ENCODE results near the gene MAP3K10. TPM values are rescaled to one million over a fixed set of nuclear protein-coding genes. Genes with fewer than 3 reads are reported as not detected.
"Not testable (repeated sequence)": the region's sequence is repeated elsewhere in the genome, so short reads cannot be mapped to it uniquely, and the experiment has no call there.

Gene MAP3K10
- total RNA-seq, 2 donors from 2014 or later: 35.2 to 39.3 TPM

- no peaks in the 10 kb centered on the region for H3K4me1 Mint-ChIP-seq
- H3K27ac Mint-ChIP-seq: no peak overlapping the region
- no peaks in the 10 kb centered on the region for H3K4me1 ChIP-seq (ENCODE audit: control insufficient read depth, insufficient read depth, low read length)
- peak overlapping the region; percentile 38 for H3K4me3 Mint-ChIP-seq
- WGBS, 2 experiments (ENCODE audit: insufficient coverage in 1 of 2, insufficient read length in 1 of 2): 86 to 88% methylated on average over 4 to 9 of the region's 9 CpGs
- no peaks in the 10 kb centered on the region for H3K9me3 ChIP-seq (ENCODE audit: control insufficient read depth, low read length)
- H3K27me3 Mint-ChIP-seq (ENCODE audit: insufficient read depth): peaks cover 49% of the 10 kb centered on the region
- peaks cover 52% of the 10 kb centered on the region for H3K27me3 ChIP-seq (ENCODE audit: control insufficient read depth, insufficient read depth, low read length, poor library complexity, severe bottlenecking)
- no peak overlapping the region for H3K27ac ChIP-seq (ENCODE audit: low read depth, low read length)
- no peak for DNase-seq
- no peaks in the 10 kb centered on the region for H3K9me3 Mint-ChIP-seq
- no peak overlapping the region for H3K4me3 ChIP-seq (ENCODE audit: low read length)
- H3K36me3 ChIP-seq (ENCODE audit: control insufficient read depth, insufficient read depth, low read length): no peaks in the 10 kb centered on the region
- H3K9ac ChIP-seq (ENCODE audit: extremely low read depth, low read length, poor library complexity, severe bottlenecking): no peak overlapping the region
- H3K36me3 Mint-ChIP-seq (ENCODE audit: low read depth): peaks cover 10% of the 10 kb centered on the region
- no peak for TF ChIP-seq CTCF (conservative IDR thresholded peaks at IDR 0.05)
Measured at GRCh38 chr19:40216777-40217026, 25.5 kb downstream of the MAP3K10 start.

GRCh38 chr19:40217027-40217810 is 26.0 kb downstream of the MAP3K10 start:
- Histone ChIP-seq H3K36me3 (ENCODE audit: control insufficient read depth, insufficient read depth, low read length) (no peaks in the 10 kb centered on the region), H3K27ac (ENCODE audit: low read depth, low read length) (no peak overlapping the region), H3K4me3 (ENCODE audit: low read length) (no peak overlapping the region), H3K9ac (ENCODE audit: extremely low read depth, low read length, poor library complexity, severe bottlenecking) (no peak overlapping the region), H3K4me1 (ENCODE audit: control insufficient read depth, insufficient read depth, low read length) (no peaks in the 10 kb centered on the region), H3K27me3 (ENCODE audit: control insufficient read depth, insufficient read depth, low read length, poor library complexity, severe bottlenecking) (peaks cover 52% of the 10 kb centered on the region), H3K9me3 (ENCODE audit: control insufficient read depth, low read length) (no peaks in the 10 kb centered on the region)
- WGBS, 2 experiments (ENCODE audit: insufficient coverage in 1 of 2, insufficient read length in 1 of 2): 45 to 46% methylated on average over 29 to 53 of the region's 54 CpGs
- peaks cover 5% of the 10 kb centered on the region for H3K36me3 Mint-ChIP-seq (ENCODE audit: low read depth)
- peak; percentile 92 for DNase-seq
- H3K4me1 Mint-ChIP-seq: no peaks in the 10 kb centered on the region
- no peak overlapping the region for H3K27ac Mint-ChIP-seq
- peaks cover 51% of the 10 kb centered on the region for H3K27me3 Mint-ChIP-seq (ENCODE audit: insufficient read depth)
- peaks cover 4% of the 10 kb centered on the region for H3K9me3 Mint-ChIP-seq
- H3K4me3 Mint-ChIP-seq: peak overlapping the region; percentile 38
- TF ChIP-seq CTCF (conservative IDR thresholded peaks at IDR 0.05): peak; percentile 81

- DNase-seq: peak; percentile 89
- Mint-ChIP-seq H3K27me3 (ENCODE audit: insufficient read depth) (peaks cover 51% of the 10 kb centered on the region), H3K4me3 (peak within 1 kb of the TSS; percentile 38), H3K4me1 (no peaks in the 10 kb centered on the region), H3K9me3 (peaks cover 4% of the 10 kb centered on the region), H3K36me3 (ENCODE audit: low read depth) (no peaks in the 10 kb centered on the region), H3K27ac (no peak within 1 kb of the TSS)
- no peak within 1 kb of the TSS for H3K9ac ChIP-seq (ENCODE audit: extremely low read depth, low read length, poor library complexity, severe bottlenecking)
- H3K4me1 ChIP-seq (ENCODE audit: control insufficient read depth, insufficient read depth, low read length): no peaks in the 10 kb centered on the region
- H3K9me3 ChIP-seq (ENCODE audit: control insufficient read depth, low read length): no peaks in the 10 kb centered on the region
- 10 to 35% methylated on average over 6 to 72 of the region's 75 CpGs for WGBS, 2 experiments (ENCODE audit: insufficient coverage in 1 of 2, insufficient read length in 1 of 2)
- H3K27me3 ChIP-seq (ENCODE audit: control insufficient read depth, insufficient read depth, low read length, poor library complexity, severe bottlenecking): peaks cover 52% of the 10 kb centered on the region
- no peak within 1 kb of the TSS for H3K27ac ChIP-seq (ENCODE audit: low read depth, low read length)
- H3K4me3 ChIP-seq (ENCODE audit: low read length): no peak within 1 kb of the TSS
- H3K36me3 ChIP-seq (ENCODE audit: control insufficient read depth, insufficient read depth, low read length): no peaks in the 10 kb centered on the region
- no peak for TF ChIP-seq CTCF (conservative IDR thresholded peaks at IDR 0.05)
Measured at GRCh38 chr19:40217934-40218890, 27.0 kb downstream of the MAP3K10 start, which contains the start of gene TTC9B. TTC9B (minus strand) TSS chr19:40218384; CDS start chr19:40218381, 3 bp downstream.

- DNase-seq; H3K9me3 ChIP-seq (ENCODE audit: control insufficient read depth, low read length); H3K4me3 ChIP-seq (ENCODE audit: low read length); H3K27ac ChIP-seq (ENCODE audit: low read depth, low read length); H3K4me1 ChIP-seq (ENCODE audit: control insufficient read depth, insufficient read depth, low read length); H3K36me3 Mint-ChIP-seq (ENCODE audit: low read depth); H3K4me3 Mint-ChIP-seq; H3K9me3 Mint-ChIP-seq; H3K4me1 Mint-ChIP-seq; H3K27ac Mint-ChIP-seq; H3K36me3 ChIP-seq (ENCODE audit: control insufficient read depth, insufficient read depth, low read length); H3K9ac ChIP-seq (ENCODE audit: extremely low read depth, low read length, poor library complexity, severe bottlenecking): not testable (repeated sequence)
- WGBS, 2 experiments (ENCODE audit: insufficient coverage in 1 of 2, insufficient read length in 1 of 2): 88 to 90% methylated on average over 4 of the region's 4 CpGs
- peaks cover 54% of the 10 kb centered on the region for H3K27me3 Mint-ChIP-seq (ENCODE audit: insufficient read depth)
- peaks cover 52% of the 10 kb centered on the region for H3K27me3 ChIP-seq (ENCODE audit: control insufficient read depth, insufficient read depth, low read length, poor library complexity, severe bottlenecking)
Measured at GRCh38 chr19:40219029-40219428, 27.8 kb downstream of the MAP3K10 start.
